Raji (cell line): Measurements from ENCODE around the gene PHACTR3.

ENCODE experiments used
- POLR2A ChIP-seq: IDR thresholded peaks from 2 replicates; pipeline ENCODE4 v1.6.1; 2011; ENCODE audit warnings: low read depth, low read length, control low read depth; ENCODE audit not compliant: insufficient read depth

PHACTR3 gene

DNA sequence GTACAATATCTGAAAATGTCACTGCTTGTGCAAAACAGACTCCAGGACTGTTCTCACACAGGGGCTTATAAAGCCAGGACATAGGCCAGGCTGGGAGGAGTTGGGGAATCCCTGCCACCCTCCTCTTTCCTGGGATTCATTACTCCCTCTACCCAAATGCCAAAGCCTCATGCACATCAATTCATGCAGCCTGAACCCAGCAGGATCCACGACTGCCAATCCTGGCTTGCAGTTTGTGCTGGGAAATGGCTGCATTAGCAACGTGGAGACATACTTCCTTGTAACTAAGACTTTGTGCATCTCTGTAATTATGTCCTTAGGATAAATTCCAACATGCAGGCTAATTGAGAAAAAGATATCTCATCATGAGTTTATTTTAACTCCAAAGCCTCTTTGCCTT lies 185.3 kb downstream of the PHACTR3 start:
- no peak for TF ChIP-seq POLR2A

DNA sequence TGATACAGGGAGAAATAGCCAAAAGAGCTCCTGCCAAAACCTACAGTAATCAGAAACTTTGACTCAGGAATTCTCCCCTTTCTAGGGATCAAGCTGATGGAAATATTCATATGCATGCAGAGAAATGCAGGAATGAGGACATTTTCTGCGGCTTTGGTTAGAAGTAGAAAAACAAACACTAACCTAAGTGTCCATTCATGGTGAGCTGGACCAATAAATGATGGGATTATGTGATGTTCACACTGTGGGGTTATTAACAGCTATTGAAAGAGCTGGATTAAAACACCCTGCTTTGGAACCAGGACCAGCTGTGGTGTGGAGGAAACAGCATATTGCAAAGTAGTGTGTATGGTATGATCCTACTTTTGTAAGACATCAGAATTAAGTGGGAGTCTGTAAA lies 186.0 kb downstream of the PHACTR3 start:
- TF ChIP-seq POLR2A, result no peak

DNA sequence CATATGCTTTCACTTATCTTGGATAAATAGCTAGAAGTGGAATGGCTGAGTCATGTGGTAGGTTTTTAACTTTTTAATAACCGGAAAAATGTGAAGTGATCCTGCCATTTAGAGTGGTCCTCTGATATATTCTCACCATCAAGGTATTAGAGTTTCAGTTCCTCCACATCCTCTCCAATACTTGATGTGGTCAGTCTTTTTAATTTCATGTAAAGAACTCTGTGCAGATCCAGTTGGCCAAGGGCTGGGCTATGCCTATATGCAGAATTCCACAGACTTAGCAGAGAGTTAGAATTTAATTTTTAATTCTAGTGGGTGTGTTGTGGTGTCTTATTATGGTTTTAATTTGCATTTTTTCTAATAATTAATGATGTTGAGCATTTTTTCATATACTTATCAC lies 188.0 kb downstream of the PHACTR3 start:
- no peak for TF ChIP-seq POLR2A

DNA sequence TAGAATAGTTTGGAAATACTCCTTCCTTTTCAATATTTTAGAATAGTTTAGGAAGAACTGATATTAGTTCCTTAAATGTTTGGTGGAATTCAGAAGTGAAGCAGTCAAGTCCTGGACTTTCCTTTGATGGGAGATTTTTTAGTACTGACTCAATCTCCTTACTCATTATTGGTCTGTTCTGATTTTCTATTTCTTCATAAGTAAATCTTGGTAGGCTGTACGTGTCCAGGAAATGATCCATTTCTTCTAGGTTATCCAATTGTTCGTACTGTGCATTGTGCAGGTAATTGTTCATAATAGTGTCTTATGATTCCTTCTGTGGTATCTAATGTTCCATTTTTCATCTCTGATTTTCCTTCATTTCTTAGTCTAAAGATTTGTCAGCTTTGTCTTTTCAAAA lies 190.2 kb downstream of the PHACTR3 start:
- no peak for TF ChIP-seq POLR2A

DNA sequence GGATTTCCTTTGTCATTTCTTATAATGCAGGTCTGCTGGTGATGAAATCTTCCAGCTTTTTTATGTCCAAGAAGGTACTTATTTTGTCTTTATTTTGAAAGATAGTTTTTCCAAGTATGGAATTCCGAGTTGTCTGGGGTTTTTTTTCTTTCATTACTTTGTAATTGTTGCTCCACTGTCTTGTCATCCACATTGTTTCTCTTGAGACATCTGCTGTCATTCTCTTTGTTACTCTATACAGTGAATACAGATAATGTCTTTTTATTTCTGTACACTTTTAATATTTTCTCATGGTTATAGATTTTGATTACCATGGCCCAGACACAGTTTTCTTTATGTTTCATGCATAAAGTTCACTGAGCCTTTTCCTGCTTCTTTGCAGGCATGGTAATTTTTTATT lies 196.0 kb downstream of the PHACTR3 start:
- TF ChIP-seq POLR2A, result no peak

DNA sequence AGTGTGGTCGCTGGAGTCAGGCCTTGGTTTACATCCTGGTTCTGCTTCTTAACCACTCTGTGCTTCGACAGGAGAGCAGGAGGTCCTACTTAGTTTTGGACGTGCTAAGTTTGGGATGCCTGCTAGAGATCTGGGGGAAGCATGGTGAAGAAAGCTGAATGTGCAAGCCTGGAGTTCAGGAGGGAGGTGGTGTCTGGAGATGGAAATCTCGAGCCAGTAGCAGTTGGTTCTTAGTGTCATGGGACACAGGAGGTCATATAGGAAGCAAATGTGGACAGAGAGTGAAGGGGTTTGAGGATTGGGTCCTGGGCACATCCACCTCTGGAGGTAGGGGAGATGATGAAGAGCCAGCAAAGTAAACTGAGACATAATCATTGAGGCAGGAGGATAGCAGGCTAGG lies 197.7 kb downstream of the PHACTR3 start:
- TF ChIP-seq POLR2A, result no peak

DNA sequence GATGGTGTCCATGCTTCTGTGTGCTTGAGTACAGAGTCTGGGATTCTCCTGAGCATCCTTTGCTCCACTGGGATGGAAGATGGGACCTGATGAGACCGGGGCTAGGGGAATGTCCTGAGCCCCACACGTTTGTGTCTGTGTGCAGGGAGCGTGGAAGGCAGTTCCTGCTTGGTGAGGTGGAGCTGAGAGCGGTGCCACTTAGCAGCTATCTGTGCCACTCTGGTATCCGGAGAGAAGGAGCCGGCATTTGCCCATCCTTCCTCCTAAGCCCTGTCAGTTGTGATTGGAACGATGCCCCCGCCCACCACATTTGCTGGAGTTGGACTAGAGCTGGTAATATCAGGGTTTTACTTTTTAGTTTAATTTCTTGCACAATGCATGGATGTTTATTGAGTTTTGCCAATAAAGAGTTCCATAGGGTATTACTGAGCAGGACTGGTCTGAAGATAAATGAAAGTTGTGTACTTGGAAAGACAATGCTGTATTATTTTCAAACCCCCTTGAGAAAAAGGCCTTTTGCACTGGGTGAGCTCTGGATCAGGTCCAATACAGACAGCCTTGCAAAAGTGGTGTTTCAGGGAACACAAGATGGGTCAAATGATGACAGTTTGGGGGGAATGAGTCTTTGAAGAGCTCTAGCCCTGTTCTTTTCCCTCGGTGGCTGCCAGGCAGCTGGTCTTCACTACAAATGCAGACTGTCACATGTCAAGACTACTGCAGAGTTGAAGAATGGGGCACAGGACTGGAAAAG lies 198.3 kb downstream of the PHACTR3 start:
- TF ChIP-seq POLR2A, result no peak

DNA sequence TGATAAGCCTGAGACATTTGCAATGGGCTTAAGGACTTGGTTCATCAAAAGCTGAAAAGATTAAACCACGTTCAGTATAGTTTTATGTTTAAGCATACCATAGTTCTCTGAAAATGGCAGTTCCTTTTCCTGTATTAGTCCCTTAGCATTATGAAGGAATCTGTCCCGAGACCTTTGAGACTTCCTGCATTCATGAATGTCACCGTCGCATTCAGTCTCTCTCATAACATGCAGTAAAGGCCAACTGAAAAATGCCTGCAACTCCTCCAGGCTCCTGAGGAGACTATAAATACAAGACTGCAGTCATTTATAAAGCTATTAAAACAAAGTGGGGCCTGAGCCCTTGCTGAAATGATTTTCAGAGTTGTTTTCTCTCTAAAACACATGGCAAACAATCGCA lies 200.0 kb downstream of the PHACTR3 start:
- no peak for TF ChIP-seq POLR2A

DNA sequence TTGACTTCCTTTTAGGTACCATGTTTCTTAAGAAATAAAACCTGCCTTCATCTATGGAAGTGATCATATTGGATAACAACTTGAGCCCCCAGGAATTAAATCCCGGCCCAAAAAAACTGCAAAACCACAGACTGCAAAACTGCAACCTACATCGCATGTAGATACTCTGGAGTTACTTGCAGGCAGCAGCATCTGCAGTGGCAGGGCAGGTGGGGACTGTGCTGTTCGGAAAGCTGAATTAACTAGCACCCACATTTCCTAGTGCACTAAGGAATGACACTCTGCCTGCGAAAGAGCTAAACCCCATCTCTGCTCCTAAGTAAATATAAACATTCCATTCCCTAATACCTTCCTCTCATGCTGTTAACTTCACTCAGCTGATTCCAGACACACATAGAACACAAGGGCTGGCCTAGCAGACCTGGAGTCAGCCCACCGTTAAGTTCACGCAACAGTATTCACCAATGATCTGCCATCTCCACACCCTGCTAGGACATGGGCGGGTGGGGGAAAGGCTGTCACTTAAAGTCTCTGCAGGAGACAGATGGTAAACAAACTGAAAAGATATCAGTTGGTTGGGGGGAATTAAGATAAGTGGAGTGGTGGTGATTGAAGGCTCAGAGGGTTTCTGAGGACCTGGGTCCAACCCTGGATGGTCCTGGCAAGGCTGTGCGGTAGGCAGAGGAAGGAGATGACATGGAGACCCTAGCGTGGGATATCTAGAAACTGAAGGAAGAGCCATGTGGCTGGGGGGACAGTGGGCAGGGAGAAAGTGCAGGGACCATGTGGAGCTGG lies 200.7 kb downstream of the PHACTR3 start:
- TF ChIP-seq POLR2A, result no peak

DNA sequence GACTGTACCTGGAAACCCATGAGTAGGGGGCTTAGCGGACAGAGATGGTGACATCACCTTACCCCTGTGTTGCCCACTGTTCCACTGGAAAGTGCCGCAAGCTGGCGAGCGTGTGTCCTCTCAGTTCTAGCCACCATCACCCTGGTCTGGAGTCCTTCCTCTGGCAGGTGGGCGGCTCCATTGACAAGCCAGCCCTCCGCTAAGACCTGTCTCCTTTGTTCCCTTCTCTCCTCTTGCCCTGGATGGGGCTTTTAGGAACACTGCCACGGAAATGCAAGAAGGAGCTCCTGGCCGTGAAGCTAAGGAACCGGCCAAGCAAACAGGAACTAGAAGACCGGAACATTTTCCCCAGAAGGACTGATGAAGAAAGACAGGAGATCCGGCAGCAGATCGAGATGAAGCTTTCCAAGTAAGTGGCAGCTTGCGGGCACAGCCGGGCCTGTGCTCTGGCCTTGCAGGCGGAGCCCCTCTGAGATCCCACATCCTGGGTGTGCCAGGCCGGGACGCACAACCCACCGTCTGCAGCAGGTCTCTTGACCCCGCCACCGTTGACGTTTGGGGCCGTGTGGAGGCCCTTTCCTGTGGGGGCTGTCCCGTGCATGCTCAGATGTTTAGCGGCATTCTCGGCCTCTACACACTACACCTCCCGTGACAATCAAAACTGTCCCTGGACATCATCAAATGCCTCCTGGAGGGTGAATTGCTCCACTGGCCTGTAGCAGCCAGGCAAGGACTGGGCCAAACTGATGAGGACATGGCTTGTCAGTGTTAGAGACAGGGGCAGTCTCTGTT lies 201.6 kb downstream of the PHACTR3 start:
- no peak for TF ChIP-seq POLR2A

DNA sequence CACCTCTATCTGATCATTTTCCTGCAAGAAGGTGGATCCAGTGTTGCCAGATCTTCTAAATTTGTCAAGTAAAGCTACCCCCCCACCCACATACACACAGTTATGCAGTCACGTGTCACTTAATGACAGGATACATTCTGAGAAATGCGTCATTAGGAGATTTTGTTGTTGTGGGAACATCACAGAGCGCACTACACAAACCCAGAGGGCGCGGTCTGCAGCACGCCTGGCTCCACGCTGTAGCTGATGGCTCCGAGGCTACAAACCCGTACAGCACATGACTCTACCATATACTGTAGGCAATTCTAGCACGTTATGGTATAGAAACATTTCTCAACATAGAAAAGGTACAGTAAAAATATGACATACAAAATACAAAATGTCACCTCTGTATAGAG lies 202.2 kb downstream of the PHACTR3 start:
- TF ChIP-seq POLR2A, result no peak

DNA sequence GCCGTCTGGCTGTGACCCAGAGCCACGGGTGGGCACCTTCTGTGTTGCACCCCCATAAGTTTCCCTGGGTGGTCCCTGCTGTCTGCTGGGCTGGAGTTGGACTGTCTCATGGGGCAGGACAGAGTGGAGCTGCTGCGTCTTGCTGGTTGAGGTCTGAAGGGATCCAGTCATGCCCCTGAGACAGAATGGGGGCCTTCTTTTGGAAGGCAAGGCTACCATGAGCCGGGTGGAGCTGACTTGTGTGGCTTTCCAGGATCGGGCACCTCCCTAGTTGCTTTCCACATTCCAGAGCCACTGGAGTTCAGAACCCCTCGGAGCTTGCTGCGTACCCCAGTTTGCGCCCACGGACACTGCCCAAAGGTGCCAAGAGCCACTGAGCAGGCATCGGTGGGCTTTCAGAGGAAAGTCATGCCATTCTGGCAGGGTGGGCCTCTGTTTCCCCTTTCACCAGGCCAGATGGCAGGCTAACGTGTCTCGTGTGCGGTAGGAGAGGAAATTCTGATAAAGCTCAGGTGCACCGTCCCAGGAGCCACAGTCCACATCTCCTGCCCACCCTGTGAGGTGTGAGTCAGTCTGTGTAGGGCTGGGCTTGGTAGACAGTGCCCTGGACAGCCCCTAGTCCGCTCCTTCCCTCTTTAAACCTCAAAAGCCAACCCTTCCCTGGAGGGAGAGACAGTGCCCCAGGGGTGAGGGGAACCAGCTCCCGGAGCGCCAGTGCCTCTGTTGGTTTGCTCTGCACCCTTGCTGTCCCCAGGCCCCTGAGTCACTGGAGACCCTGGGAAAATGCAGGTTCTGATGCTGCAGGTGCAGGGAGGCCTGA lies 203.8 kb downstream of the PHACTR3 start:
- no peak for TF ChIP-seq POLR2A

DNA sequence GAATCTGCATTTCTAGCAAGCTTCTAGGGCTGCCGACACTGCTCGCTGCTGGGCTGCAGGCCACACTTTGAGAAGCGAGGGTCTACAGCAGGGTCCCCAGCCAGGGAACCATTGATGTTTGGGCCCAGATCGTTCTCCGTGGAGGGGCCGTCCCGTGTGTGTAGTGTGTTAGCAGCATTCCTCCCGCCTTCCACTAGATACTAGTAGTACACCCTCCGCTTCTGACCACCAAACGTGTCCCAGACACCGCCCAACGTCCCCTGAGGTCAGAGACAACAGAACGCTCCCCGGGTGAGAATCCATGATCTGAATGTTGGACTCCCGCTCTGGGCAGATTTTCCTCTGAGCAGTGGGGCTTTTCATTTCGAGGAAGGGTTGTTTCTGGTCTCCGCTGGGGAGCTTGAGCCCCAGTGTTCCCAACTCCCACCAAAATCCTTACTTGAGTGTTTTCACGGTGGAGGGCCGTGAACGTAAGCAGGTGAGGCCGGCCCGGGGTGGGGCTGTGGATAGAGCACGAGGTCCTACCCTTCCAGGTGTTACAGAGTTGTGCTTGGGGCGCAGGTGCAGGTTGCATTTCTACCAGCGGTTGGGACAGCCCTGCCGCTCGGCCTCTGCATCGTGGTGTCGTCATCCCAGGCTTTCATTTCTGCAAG lies 204.5 kb downstream of the PHACTR3 start:
- TF ChIP-seq POLR2A, result no peak
